Ishikawa (cell line): ENCODE data around the gene PRSS1.

ENCODE experiments used
- CEBPB ChIP-seq: IDR thresholded peaks from 2 replicates; pipeline ENCODE4 v1.6.1; 2012
- CREB1 ChIP-seq: IDR thresholded peaks from 2 replicates; pipeline ENCODE4 v1.6.1; 2012; ENCODE audit warnings: low read depth
- EGR1 ChIP-seq: IDR thresholded peaks from 2 replicates; pipeline ENCODE4 v1.6.1; 2012
- EP300 ChIP-seq: IDR thresholded peaks from 2 replicates; pipeline ENCODE4 v1.6.1; 2012; ENCODE audit warnings: borderline replicate concordance
- FOXM1 ChIP-seq: IDR thresholded peaks from 2 replicates; pipeline ENCODE4 v1.6.1; 2012; ENCODE audit warnings: low read depth, borderline replicate concordance
- NFIC ChIP-seq: IDR thresholded peaks from 2 replicates; pipeline ENCODE4 v1.6.1; 2012
- RAD21 ChIP-seq: IDR thresholded peaks from 2 replicates; pipeline ENCODE4 v1.6.1; 2012; ENCODE audit warnings: low read depth
- TAF1 ChIP-seq: IDR thresholded peaks from 2 replicates; pipeline ENCODE4 v1.6.1; 2012; ENCODE audit warnings: low read depth, mild to moderate bottlenecking
- TCF12 ChIP-seq: IDR thresholded peaks from 2 replicates; pipeline ENCODE4 v1.6.1; 2012; ENCODE audit warnings: low read depth
- TEAD4 ChIP-seq: IDR thresholded peaks from 2 replicates; pipeline ENCODE4 v1.6.1; 2012
- YY1 ChIP-seq: IDR thresholded peaks from 2 replicates; pipeline ENCODE4 v1.6.1; 2012; ENCODE audit warnings: low read depth
- ZBTB7A ChIP-seq: IDR thresholded peaks from 2 replicates; pipeline ENCODE4 v1.6.1; 2012; ENCODE audit warnings: low read depth
- TF ChIP-seq, protein P1 (sequence below): IDR thresholded peaks from 2 replicates; pipeline ENCODE4 v1.6.1; 2012
- TF ChIP-seq, protein P2 (sequence below): IDR thresholded peaks from 2 replicates; pipeline ENCODE4 v1.6.1; 2012
- TF ChIP-seq, protein P3 (sequence below): IDR thresholded peaks from 2 replicates; pipeline ENCODE4 v1.6.1; 2012; ENCODE audit warnings: low read depth, mild to moderate bottlenecking

The PRSS1 gene

DNA sequence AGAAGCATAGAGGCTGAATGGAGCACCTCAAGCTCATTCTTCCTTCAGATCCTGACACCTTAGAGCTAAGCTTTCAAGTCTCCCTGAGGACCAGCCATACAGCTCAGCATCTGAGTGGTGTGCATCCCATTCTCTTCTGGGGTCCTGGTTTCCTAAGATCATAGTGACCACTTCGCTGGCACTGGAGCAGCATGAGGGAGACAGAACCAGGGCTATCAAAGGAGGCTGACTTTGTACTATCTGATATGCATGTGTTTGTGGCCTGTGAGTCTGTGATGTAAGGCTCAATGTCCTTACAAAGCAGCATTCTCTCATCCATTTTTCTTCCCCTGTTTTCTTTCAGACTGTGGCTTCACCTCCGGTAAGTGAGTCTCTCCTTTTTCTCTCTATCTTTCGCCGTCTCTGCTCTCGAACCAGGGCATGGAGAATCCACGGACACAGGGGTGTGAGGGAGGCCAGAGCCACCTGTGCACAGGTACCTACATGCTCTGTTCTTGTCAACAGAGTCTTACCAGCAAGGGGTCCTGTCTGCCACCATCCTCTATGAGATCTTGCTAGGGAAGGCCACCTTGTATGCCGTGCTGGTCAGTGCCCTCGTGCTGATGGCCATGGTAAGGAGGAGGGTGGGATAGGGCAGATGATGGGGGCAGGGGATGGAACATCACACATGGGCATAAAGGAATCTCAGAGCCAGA lies 52.5 kb downstream of the PRSS1 start:
- TF ChIP-seq ZBTB7A (no peak), CREB1 (no peak), TCF12 (no peak), RAD21 (no peak), TAF1 (no peak), CEBPB (no peak), EP300 (no peak), TEAD4 (no peak), NFIC (no peak), FOXM1 (no peak), EGR1 (no peak), YY1 (no peak)
- TF ChIP-seq, protein P1, sequence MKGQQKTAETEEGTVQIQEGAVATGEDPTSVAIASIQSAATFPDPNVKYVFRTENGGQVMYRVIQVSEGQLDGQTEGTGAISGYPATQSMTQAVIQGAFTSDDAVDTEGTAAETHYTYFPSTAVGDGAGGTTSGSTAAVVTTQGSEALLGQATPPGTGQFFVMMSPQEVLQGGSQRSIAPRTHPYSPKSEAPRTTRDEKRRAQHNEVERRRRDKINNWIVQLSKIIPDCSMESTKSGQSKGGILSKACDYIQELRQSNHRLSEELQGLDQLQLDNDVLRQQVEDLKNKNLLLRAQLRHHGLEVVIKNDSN: no peak
- TF ChIP-seq, protein P2, sequence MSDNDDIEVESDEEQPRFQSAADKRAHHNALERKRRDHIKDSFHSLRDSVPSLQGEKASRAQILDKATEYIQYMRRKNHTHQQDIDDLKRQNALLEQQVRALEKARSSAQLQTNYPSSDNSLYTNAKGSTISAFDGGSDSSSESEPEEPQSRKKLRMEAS: no peak
- TF ChIP-seq, protein P3, sequence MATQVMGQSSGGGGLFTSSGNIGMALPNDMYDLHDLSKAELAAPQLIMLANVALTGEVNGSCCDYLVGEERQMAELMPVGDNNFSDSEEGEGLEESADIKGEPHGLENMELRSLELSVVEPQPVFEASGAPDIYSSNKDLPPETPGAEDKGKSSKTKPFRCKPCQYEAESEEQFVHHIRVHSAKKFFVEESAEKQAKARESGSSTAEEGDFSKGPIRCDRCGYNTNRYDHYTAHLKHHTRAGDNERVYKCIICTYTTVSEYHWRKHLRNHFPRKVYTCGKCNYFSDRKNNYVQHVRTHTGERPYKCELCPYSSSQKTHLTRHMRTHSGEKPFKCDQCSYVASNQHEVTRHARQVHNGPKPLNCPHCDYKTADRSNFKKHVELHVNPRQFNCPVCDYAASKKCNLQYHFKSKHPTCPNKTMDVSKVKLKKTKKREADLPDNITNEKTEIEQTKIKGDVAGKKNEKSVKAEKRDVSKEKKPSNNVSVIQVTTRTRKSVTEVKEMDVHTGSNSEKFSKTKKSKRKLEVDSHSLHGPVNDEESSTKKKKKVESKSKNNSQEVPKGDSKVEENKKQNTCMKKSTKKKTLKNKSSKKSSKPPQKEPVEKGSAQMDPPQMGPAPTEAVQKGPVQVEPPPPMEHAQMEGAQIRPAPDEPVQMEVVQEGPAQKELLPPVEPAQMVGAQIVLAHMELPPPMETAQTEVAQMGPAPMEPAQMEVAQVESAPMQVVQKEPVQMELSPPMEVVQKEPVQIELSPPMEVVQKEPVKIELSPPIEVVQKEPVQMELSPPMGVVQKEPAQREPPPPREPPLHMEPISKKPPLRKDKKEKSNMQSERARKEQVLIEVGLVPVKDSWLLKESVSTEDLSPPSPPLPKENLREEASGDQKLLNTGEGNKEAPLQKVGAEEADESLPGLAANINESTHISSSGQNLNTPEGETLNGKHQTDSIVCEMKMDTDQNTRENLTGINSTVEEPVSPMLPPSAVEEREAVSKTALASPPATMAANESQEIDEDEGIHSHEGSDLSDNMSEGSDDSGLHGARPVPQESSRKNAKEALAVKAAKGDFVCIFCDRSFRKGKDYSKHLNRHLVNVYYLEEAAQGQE: no peak

DNA sequence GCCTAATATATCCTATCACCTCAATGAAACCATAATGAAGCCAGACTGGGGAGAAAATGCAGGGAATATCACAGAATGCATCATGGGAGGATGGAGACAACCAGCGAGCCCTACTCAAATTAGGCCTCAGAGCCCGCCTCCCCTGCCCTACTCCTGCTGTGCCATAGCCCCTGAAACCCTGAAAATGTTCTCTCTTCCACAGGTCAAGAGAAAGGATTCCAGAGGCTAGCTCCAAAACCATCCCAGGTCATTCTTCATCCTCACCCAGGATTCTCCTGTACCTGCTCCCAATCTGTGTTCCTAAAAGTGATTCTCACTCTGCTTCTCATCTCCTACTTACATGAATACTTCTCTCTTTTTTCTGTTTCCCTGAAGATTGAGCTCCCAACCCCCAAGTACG lies 53.0 kb downstream of the PRSS1 start:
- TF ChIP-seq ZBTB7A: no peak
- TF ChIP-seq EGR1: no peak
- TF ChIP-seq CEBPB: no peak
- no peak for TF ChIP-seq TEAD4
- TF ChIP-seq CREB1: no peak
- TF ChIP-seq FOXM1: no peak
- TF ChIP-seq EP300: no peak
- no peak for TF ChIP-seq TCF12
- no peak for TF ChIP-seq NFIC
- TF ChIP-seq, protein P3: no peak
- no peak for TF ChIP-seq RAD21
- no peak for TF ChIP-seq YY1
- TF ChIP-seq, protein P2: no peak
